Fibroblast of mammary gland (primary cell): ENCODE measurements around the gene GALNT17.
A peak's percentile ranks its signal among the peaks of the same experiment; 100 is the strongest.

Experiments used
- DNase-seq: peaks from one replicate; pipeline ENCODE4 v3.0.0-alpha.2; 2010; ENCODE audit warnings: low read depth
- H3K4me3 ChIP-seq: 2 replicates; pipeline ENCODE4 v1.5.1; 2011; ENCODE audit warnings: low read depth, mild to moderate bottlenecking, low read length, moderate library complexity; ENCODE audit not compliant: control insufficient read depth
- CTCF ChIP-seq: conservative IDR thresholded peaks from 2 replicates; pipeline ENCODE4 v1.5.1; 2011; ENCODE audit warnings: low read depth, low read length, inconsistent platforms; ENCODE audit not compliant: control insufficient read depth, insufficient read depth

The GALNT17 gene

GRCh38 chr7:71752171-71752935, 620.4 kb downstream of the GALNT17 start:
- H3K4me3 ChIP-seq: no peak overlapping the region

GRCh38 chr7:71753236-71753635, 621.3 kb downstream of the GALNT17 start:
- no peak for DNase-seq
- no peak overlapping the region for H3K4me3 ChIP-seq
- TF ChIP-seq CTCF: no peak

More at GRCh38 chr7:71752171-71752935, 620.4 kb downstream of the GALNT17 start:
- DNase-seq: no peak
- TF ChIP-seq CTCF: peak; percentile 25

- no peak overlapping the region for H3K4me3 ChIP-seq
- TF ChIP-seq CTCF: no peak
- no peak for DNase-seq
These were observed 622.2 kb downstream of the GALNT17 start for GRCh38 chr7:71753956-71754664.

GRCh38 chr7:71754828-71755227, 622.9 kb downstream of the GALNT17 start:
- TF ChIP-seq CTCF: no peak
- no peak for DNase-seq
- no peak overlapping the region for H3K4me3 ChIP-seq

GRCh38 chr7:71761336-71761735, 629.4 kb downstream of the GALNT17 start:
- no peak overlapping the region for H3K4me3 ChIP-seq
- no peak for DNase-seq
- no peak for TF ChIP-seq CTCF
